SU-DHL-6 (cell line): Measurements from ENCODE around the gene IL4R.

Experiments
- H2AFZ ChIP-seq: fragments of 200-600 bp; sonication (generic); 2 replicates; pipeline ENCODE4 v1.6.1; 2014; ENCODE audit warnings: low read depth, mild to moderate bottlenecking, moderate library complexity, mixed read lengths, antibody characterized with exemption, low read length; ENCODE audit not compliant: severe bottlenecking
- H3F3A ChIP-seq: fragments of 200-600 bp; shearing (Covaris generic); 2 replicates; pipeline ENCODE4 v1.6.0; 2016; ENCODE audit warnings: antibody characterized with exemption, mild to moderate bottlenecking; ENCODE audit not compliant: insufficient read depth
- H3K27ac ChIP-seq: fragments of 200-600 bp; sonication (generic); 2 replicates; pipeline ENCODE4 v1.5.1; 2016; ENCODE audit warnings: low read depth, mild to moderate bottlenecking, low read length, moderate library complexity, mixed read lengths
- H3K27me3 ChIP-seq: fragments of 200-600 bp; sonication (generic), shearing (Covaris generic); 2 replicates; pipeline ENCODE4 v1.6.0; 2014; ENCODE audit warnings: mild to moderate bottlenecking, low read length
- H3K36me3 ChIP-seq: fragments of 200-600 bp; sonication (generic); 2 replicates; pipeline ENCODE4 v1.6.1; 2014; ENCODE audit warnings: mild to moderate bottlenecking, low read length, mixed read lengths
- H3K4me2 ChIP-seq: fragments of 300-600, 200-600 bp; shearing (Covaris generic), sonication (generic); 2 replicates; pipeline ENCODE4 v1.6.0; 2014; ENCODE audit warnings: low read length, low read depth, mild to moderate bottlenecking; ENCODE audit not compliant: poor library complexity, severe bottlenecking
- H3K4me3 ChIP-seq: fragments of 200-600 bp; sonication (generic); 2 replicates; pipeline ENCODE4 v1.5.1; 2014; ENCODE audit warnings: antibody characterized with exemption, low read length, mild to moderate bottlenecking, mixed read lengths; ENCODE audit not compliant: insufficient read depth, poor library complexity, severe bottlenecking
- H3K79me2 ChIP-seq: fragments of 200-600 bp; sonication (generic); 2 replicates; pipeline ENCODE4 v1.6.1; 2014; ENCODE audit warnings: mild to moderate bottlenecking, low read length, moderate library complexity; ENCODE audit not compliant: insufficient read depth
- H3K9ac ChIP-seq: fragments of 200-600 bp; sonication (generic); 2 replicates; pipeline ENCODE4 v1.7.0; 2014; ENCODE audit warnings: mild to moderate bottlenecking, low read length
- H3K9me2 ChIP-seq: fragments of 200-600 bp; sonication (generic); replicated peaks from 2 replicates; pipeline ENCODE4 v1.6.1; 2014; ENCODE audit warnings: low read length; ENCODE audit not compliant: insufficient read depth
- H3K9me3 ChIP-seq: fragments of 200-600 bp; sonication (generic); 2 replicates; pipeline ENCODE4 v1.6.1; 2014; ENCODE audit warnings: low read length, mixed read lengths; ENCODE audit not compliant: insufficient read depth
- H4K20me1 ChIP-seq: fragments of 200-600 bp; sonication (generic); 2 replicates; pipeline ENCODE4 v1.6.1; 2014; ENCODE audit warnings: low read depth, mild to moderate bottlenecking, antibody characterized with exemption, low read length, moderate library complexity, mixed read lengths
- CTCF ChIP-seq: fragments of 200-600 bp; sonication (generic); IDR thresholded peaks from one replicate; pipeline ENCODE4 v1.5.1; 2017; ENCODE audit warnings: antibody characterized with exemption, mild to moderate bottlenecking, low read length, moderate library complexity; ENCODE audit not compliant: insufficient read depth, poor library complexity, severe bottlenecking
- EZH2phosphoT487 ChIP-seq: fragments of 200-600 bp; sonication (generic), shearing (Covaris generic); conservative IDR thresholded peaks from 2 replicates; pipeline ENCODE4 v1.6.1; 2018; ENCODE audit warnings: mild to moderate bottlenecking, antibody characterized with exemption, low read length, moderate library complexity, mixed read lengths

The IL4R gene

GRCh38 chr16:27313422-27314160 lies at the start of gene IL4R:
TSS of gene IL4R (plus strand) at chr16:27313974. CDS start at chr16:27340204, 26,230 bp downstream.
- TF ChIP-seq EZH2phosphoT487 = no peak
- TF ChIP-seq CTCF = no peak
- H4K20me1 ChIP-seq = peaks cover 3% of the 10 kb centered on the region; the same call in 1 of the 2 replicates
- peaks cover 24% of the 10 kb centered on the region for H3F3A ChIP-seq
- peak within 1 kb of the TSS; percentile 77 for H3K4me3 ChIP-seq
- peaks cover 47% of the 10 kb centered on the region for H3K79me2 ChIP-seq
- H3K9ac ChIP-seq = peak within 1 kb of the TSS; percentile 93
- no peaks in the 10 kb centered on the region for H3K36me3 ChIP-seq
- H3K9me2 ChIP-seq = no peaks in the 10 kb centered on the region
- H3K9me3 ChIP-seq = no peaks in the 10 kb centered on the region
- peak within 1 kb of the TSS; percentile 88 for H3K4me2 ChIP-seq
- H3K27ac ChIP-seq = peak within 1 kb of the TSS; percentile 74
- no peaks in the 10 kb centered on the region for H3K27me3 ChIP-seq
- peak within 1 kb of the TSS; percentile 68 for H2AFZ ChIP-seq

GRCh38 chr16:27264151-27264550 lies 49.6 kb upstream of the IL4R start:
- no peak overlapping the region for H2AFZ ChIP-seq
- H3K9me2 ChIP-seq = no peaks in the 10 kb centered on the region
- no peak overlapping the region for H3K4me3 ChIP-seq
- no peak overlapping the region for H3K27ac ChIP-seq
- H3K36me3 ChIP-seq = peaks cover 8% of the 10 kb centered on the region; the same call in 1 of the 2 replicates
- no peak overlapping the region for H3K9ac ChIP-seq
- H3K9me3 ChIP-seq = no peaks in the 10 kb centered on the region
- no peak overlapping the region for H3K4me2 ChIP-seq
- H3F3A ChIP-seq = peaks cover 16% of the 10 kb centered on the region
- TF ChIP-seq CTCF (no peak), EZH2phosphoT487 (no peak)
- no peaks in the 10 kb centered on the region for H3K27me3 ChIP-seq
- H3K79me2 ChIP-seq = no peaks in the 10 kb centered on the region
- H4K20me1 ChIP-seq = no peaks in the 10 kb centered on the region

GRCh38 chr16:27265982-27266381 lies 47.8 kb upstream of the IL4R start:
- Histone ChIP-seq H3K4me3 (no peak overlapping the region), H3K36me3 (peaks cover 8% of the 10 kb centered on the region; the same call in 1 of the 2 replicates), H3K27ac (no peak overlapping the region), H3K9me3 (no peaks in the 10 kb centered on the region), H3K27me3 (no peaks in the 10 kb centered on the region), H3F3A (peaks cover 32% of the 10 kb centered on the region), H2AFZ (no peak overlapping the region), H3K9ac (no peak overlapping the region), H3K4me2 (no peak overlapping the region), H4K20me1 (no peaks in the 10 kb centered on the region), H3K79me2 (no peaks in the 10 kb centered on the region), H3K9me2 (no peaks in the 10 kb centered on the region)
- no peak for TF ChIP-seq CTCF
- TF ChIP-seq EZH2phosphoT487 = no peak
